Liver (tissue), 9 donors: ENCODE measurements around the gene PITPNC1. TPM values are rescaled to one million over a fixed set of nuclear protein-coding genes. Genes with fewer than 3 reads are reported as not detected.

ENCODE experiments used
- DNase-seq: peaks from one replicate; pipeline ENCODE4 v3.0.0-alpha.2; 2017; ENCODE audit warnings: low spot score
- H3K27ac ChIP-seq, 2 donors: one replicate each; pipeline ENCODE4 v1.7.0; 2013; ENCODE audit warnings: inconsistent platforms in 2 of 2, low read length in 2 of 2, control low read depth in 1 of 2, low read depth in 1 of 2, mild to moderate bottlenecking in 1 of 2
- H3K27me3 ChIP-seq, 4 donors: one replicate each; pipeline versions ENCODE4 v1.6.1 to v1.7.0; 2013; ENCODE audit warnings: low read length in 3 of 4, inconsistent platforms in 1 of 4, mild to moderate bottlenecking in 1 of 4, moderate library complexity in 1 of 4; ENCODE audit not compliant: control insufficient read depth in 4 of 4, insufficient read depth in 4 of 4
- H3K36me3 ChIP-seq, 4 donors: one replicate each; pipeline versions ENCODE4 v1.6.1 to v1.7.0; 2013; ENCODE audit warnings: low read length in 3 of 4, mild to moderate bottlenecking in 3 of 4, low read depth in 1 of 4, moderate library complexity in 1 of 4; ENCODE audit not compliant: control insufficient read depth in 4 of 4, insufficient read depth in 3 of 4
- H3K4me1 ChIP-seq, 4 donors: one replicate each; pipeline versions ENCODE4 v1.6.1 to v1.7.0; 2013; ENCODE audit warnings: low read length in 3 of 4, mild to moderate bottlenecking in 3 of 4, moderate library complexity in 1 of 4; ENCODE audit not compliant: control insufficient read depth in 4 of 4, insufficient read depth in 4 of 4
- H3K4me3 ChIP-seq, 3 donors: one replicate each; pipeline versions ENCODE4 v1.6.1 to v1.7.0; 2013; ENCODE audit warnings: low read length in 3 of 3, control low read depth in 1 of 3, low read depth in 1 of 3, mild to moderate bottlenecking in 1 of 3
- H3K9ac ChIP-seq, 2 donors: one replicate each; pipeline ENCODE4 v1.7.0; 2013; ENCODE audit warnings: low read length in 2 of 2, mild to moderate bottlenecking in 2 of 2, moderate library complexity in 2 of 2, control low read depth in 1 of 2, low read depth in 1 of 2
- H3K9me3 ChIP-seq, 4 donors: one replicate each; pipeline versions ENCODE4 v1.6.1 to v1.7.0; 2013; ENCODE audit warnings: low read length in 3 of 4; ENCODE audit not compliant: control insufficient read depth in 4 of 4
- EGR1 ChIP-seq, 2 donors: IDR thresholded peaks; 2 replicates each; pipeline ENCODE4 v1.6.1; 2016 to 2018; ENCODE audit warnings: antibody characterized with exemption in 2 of 2, low read depth in 2 of 2
- FOXA2 ChIP-seq: IDR thresholded peaks from 2 replicates; pipeline ENCODE4 v1.6.1; 2016; ENCODE audit warnings: antibody characterized with exemption
- HNF4A ChIP-seq, 2 donors: conservative IDR thresholded peaks; 2 replicates each; pipeline ENCODE4 v1.6.1; 2016; ENCODE audit warnings: antibody characterized with exemption in 2 of 2, mild to moderate bottlenecking in 2 of 2
- RAD21 ChIP-seq, 2 donors: IDR thresholded peaks; 2 replicates each; pipeline ENCODE4 v1.6.1; 2016; ENCODE audit warnings: antibody characterized with exemption in 2 of 2, mild to moderate bottlenecking in 2 of 2
- RXRA ChIP-seq, 2 donors: IDR thresholded peaks; 2 replicates each; pipeline ENCODE4 v1.6.1; 2017 to 2018; ENCODE audit warnings: antibody characterized with exemption in 2 of 2, mild to moderate bottlenecking in 1 of 2
- SP1 ChIP-seq: IDR thresholded peaks from 2 replicates; pipeline ENCODE4 v1.6.1; 2018; ENCODE audit warnings: antibody characterized with exemption, mild to moderate bottlenecking
- TAF1 ChIP-seq: conservative IDR thresholded peaks from 2 replicates; pipeline ENCODE4 v1.6.1; 2016; ENCODE audit warnings: antibody characterized with exemption, mild to moderate bottlenecking
- YY1 ChIP-seq: IDR thresholded peaks from 2 replicates; pipeline ENCODE4 v1.6.1; 2016; ENCODE audit warnings: antibody characterized with exemption, mild to moderate bottlenecking
- whole genome bisulfite sequencing: extraction: QIAGEN DNeasy Blood & Tissue Kit; methylation state at CpG from one replicate; pipeline ENCODE4 v1.1.7; 2013; 5-methylcytosine and 5-hydroxymethylcytosine counted together
- polyA plus RNA-seq, 2 donors: library from polyadenylated mRNA; stranded (reverse) in 1 of 2; unstranded in 1 of 2; fragments of 200-250 nt in 1 of 2; fragments of >200 nt in 1 of 2; fragmentation: Nextera tagmentation in 1 of 2; extraction: Ambion mirVana in 1 of 2; gene quantifications; one replicate each; pipeline versions ENCODE4 v1.2.1 to v1.2.3, GENCODE V29; 2013 to 2015
- total RNA-seq, 2 donors: library from RNA; depleted of rRNA; stranded (reverse); fragments of >200 nt; gene quantifications; one replicate each; pipeline ENCODE4 v1.2.3, GENCODE V29; 2014
- TF ChIP-seq, protein P1 (sequence below): fragments of 150-350 bp; IDR thresholded peaks from 2 replicates; pipeline ENCODE4 v1.5.1; 2017; ENCODE audit warnings: improper control_type of control experiment, low read depth, low read length; ENCODE audit not compliant: missing input control
- TF ChIP-seq, protein P2 (sequence below): IDR thresholded peaks from 2 replicates; pipeline ENCODE4 v1.6.1; 2016; ENCODE audit warnings: antibody characterized with exemption, mild to moderate bottlenecking
- TF ChIP-seq, protein P3 (sequence below): IDR thresholded peaks from 2 replicates; pipeline ENCODE4 v1.6.1; 2016; ENCODE audit warnings: antibody characterized with exemption
- TF ChIP-seq, protein P4 (sequence below): IDR thresholded peaks from 2 replicates; pipeline ENCODE4 v1.6.1; 2016; ENCODE audit warnings: antibody characterized with exemption
- donor health status: healthy.
- donor health status: healthy.
- donor health status: healthy.
- donor health status: healthy.
- donor health status: healthy.

Gene PITPNC1
- total and polyA plus RNA-seq, 4 donors, result 2.3 to 10.2 (median 5.7) TPM

- DNase-seq, result no peak
Measured at GRCh38 chr17:67633751-67634211, 256.7 kb downstream of the PITPNC1 start.

DNA sequence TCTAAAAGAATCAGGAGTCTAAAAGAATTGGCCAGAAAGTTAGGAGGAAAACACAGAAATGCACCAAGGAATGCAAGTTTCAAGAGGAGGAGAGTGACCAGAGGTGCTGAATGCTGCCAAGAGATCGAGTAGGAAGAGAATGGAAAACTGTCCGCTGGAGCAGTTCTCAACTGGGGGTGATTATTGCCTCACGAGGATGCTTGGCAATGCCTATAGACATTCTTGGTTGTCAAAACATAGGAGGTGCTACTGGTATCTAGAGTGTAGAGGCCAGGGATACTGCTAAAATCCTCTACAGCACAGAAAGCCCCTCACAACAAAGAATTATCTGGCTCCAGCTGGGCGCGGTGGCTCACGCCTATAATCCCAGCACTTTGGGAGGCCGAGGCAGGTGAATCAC is 258.6 kb downstream of the PITPNC1 start:
- 99% methylated on average over 7 of the region's 7 CpGs for WGBS
- no peaks in the 10 kb centered on the region for H3K9me3 ChIP-seq
- TF ChIP-seq RAD21 (IDR thresholded peaks at IDR 0.05) (no peak), EGR1 (IDR thresholded peaks at IDR 0.05; ENCODE audit: low read depth in 2 of 2) (no peak), YY1 (no peak), HNF4A (conservative IDR thresholded peaks at IDR 0.05) (no peak), FOXA2 (no peak), TAF1 (no peak)
- TF ChIP-seq, protein P1, sequence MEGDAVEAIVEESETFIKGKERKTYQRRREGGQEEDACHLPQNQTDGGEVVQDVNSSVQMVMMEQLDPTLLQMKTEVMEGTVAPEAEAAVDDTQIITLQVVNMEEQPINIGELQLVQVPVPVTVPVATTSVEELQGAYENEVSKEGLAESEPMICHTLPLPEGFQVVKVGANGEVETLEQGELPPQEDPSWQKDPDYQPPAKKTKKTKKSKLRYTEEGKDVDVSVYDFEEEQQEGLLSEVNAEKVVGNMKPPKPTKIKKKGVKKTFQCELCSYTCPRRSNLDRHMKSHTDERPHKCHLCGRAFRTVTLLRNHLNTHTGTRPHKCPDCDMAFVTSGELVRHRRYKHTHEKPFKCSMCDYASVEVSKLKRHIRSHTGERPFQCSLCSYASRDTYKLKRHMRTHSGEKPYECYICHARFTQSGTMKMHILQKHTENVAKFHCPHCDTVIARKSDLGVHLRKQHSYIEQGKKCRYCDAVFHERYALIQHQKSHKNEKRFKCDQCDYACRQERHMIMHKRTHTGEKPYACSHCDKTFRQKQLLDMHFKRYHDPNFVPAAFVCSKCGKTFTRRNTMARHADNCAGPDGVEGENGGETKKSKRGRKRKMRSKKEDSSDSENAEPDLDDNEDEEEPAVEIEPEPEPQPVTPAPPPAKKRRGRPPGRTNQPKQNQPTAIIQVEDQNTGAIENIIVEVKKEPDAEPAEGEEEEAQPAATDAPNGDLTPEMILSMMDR, result no peak
- TF ChIP-seq, protein P2, sequence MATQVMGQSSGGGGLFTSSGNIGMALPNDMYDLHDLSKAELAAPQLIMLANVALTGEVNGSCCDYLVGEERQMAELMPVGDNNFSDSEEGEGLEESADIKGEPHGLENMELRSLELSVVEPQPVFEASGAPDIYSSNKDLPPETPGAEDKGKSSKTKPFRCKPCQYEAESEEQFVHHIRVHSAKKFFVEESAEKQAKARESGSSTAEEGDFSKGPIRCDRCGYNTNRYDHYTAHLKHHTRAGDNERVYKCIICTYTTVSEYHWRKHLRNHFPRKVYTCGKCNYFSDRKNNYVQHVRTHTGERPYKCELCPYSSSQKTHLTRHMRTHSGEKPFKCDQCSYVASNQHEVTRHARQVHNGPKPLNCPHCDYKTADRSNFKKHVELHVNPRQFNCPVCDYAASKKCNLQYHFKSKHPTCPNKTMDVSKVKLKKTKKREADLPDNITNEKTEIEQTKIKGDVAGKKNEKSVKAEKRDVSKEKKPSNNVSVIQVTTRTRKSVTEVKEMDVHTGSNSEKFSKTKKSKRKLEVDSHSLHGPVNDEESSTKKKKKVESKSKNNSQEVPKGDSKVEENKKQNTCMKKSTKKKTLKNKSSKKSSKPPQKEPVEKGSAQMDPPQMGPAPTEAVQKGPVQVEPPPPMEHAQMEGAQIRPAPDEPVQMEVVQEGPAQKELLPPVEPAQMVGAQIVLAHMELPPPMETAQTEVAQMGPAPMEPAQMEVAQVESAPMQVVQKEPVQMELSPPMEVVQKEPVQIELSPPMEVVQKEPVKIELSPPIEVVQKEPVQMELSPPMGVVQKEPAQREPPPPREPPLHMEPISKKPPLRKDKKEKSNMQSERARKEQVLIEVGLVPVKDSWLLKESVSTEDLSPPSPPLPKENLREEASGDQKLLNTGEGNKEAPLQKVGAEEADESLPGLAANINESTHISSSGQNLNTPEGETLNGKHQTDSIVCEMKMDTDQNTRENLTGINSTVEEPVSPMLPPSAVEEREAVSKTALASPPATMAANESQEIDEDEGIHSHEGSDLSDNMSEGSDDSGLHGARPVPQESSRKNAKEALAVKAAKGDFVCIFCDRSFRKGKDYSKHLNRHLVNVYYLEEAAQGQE, result no peak
- no peak overlapping the region for H3K9ac ChIP-seq
- H3K36me3 ChIP-seq, result peaks cover 0 to 8% (median 1%) of the 10 kb centered on the region in 4 donors
- no peak overlapping the region for H3K27ac ChIP-seq
- no peaks in the 10 kb centered on the region for H3K27me3 ChIP-seq
- no peak overlapping the region for H3K4me3 ChIP-seq
- peaks cover 0 to 4% (median 2%) of the 10 kb centered on the region in 4 donors for H3K4me1 ChIP-seq
- no peak for DNase-seq

More at GRCh38 chr17:67633751-67634211, 256.7 kb downstream of the PITPNC1 start:
- Histone ChIP-seq H3K27ac (no peak overlapping the region), H3K9me3 (no peaks in the 10 kb centered on the region), H3K36me3 (peaks cover 0 to 8% (median 1%) of the 10 kb centered on the region in 4 donors), H3K4me1 (no peaks in the 10 kb centered on the region), H3K27me3 (no peaks in the 10 kb centered on the region), H3K9ac (no peak overlapping the region), H3K4me3 (no peak overlapping the region)
- TF ChIP-seq, protein P3, sequence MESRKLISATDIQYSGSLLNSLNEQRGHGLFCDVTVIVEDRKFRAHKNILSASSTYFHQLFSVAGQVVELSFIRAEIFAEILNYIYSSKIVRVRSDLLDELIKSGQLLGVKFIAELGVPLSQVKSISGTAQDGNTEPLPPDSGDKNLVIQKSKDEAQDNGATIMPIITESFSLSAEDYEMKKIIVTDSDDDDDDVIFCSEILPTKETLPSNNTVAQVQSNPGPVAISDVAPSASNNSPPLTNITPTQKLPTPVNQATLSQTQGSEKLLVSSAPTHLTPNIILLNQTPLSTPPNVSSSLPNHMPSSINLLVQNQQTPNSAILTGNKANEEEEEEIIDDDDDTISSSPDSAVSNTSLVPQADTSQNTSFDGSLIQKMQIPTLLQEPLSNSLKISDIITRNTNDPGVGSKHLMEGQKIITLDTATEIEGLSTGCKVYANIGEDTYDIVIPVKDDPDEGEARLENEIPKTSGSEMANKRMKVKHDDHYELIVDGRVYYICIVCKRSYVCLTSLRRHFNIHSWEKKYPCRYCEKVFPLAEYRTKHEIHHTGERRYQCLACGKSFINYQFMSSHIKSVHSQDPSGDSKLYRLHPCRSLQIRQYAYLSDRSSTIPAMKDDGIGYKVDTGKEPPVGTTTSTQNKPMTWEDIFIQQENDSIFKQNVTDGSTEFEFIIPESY, result no peak
- TF ChIP-seq, protein P4, sequence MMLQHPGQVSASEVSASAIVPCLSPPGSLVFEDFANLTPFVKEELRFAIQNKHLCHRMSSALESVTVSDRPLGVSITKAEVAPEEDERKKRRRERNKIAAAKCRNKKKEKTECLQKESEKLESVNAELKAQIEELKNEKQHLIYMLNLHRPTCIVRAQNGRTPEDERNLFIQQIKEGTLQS, result no peak
- TF ChIP-seq RAD21 (IDR thresholded peaks at IDR 0.05) (no peak), SP1 (no peak), EGR1 (IDR thresholded peaks at IDR 0.05; ENCODE audit: low read depth in 2 of 2) (no peak), FOXA2 (no peak), TAF1 (no peak), RXRA (IDR thresholded peaks at IDR 0.05) (no peak)
- TF ChIP-seq, protein P1, result no peak
- 84% methylated on average over 10 of the region's 10 CpGs for WGBS
